Smooth muscle cell (in vitro differentiated cells): ENCODE data around the gene C10orf143. TPM values are rescaled to one million over a fixed set of nuclear protein-coding genes. Genes with fewer than 3 reads are reported as not detected.
A peak's percentile ranks its signal among the peaks of the same experiment; 100 is the strongest.

Experiments used
- DNase-seq: peaks from one replicate; lab custom pipeline; 2025; ENCODE audit not compliant: unreplicated experiment; lab: John Stamatoyannopoulos, UW
- H2AFZ ChIP-seq: fragments of 200-600 bp; sonication (generic); 2 replicates; pipeline ENCODE4 v1.6.0; 2016; ENCODE audit warnings: antibody characterized with exemption, low read depth, mild to moderate bottlenecking
- H3F3A ChIP-seq: fragments of 200-600 bp; sonication (generic); 2 replicates; pipeline ENCODE4 v1.6.0; 2017; ENCODE audit warnings: antibody characterized with exemption, low read depth
- H3K27ac ChIP-seq: fragments of 200-600 bp; sonication (generic); 2 replicates; pipeline ENCODE4 v1.5.1; 2016; ENCODE audit warnings: low read depth, mild to moderate bottlenecking
- H3K27me3 ChIP-seq: fragments of 200-600 bp; sonication (generic); 2 replicates; pipeline ENCODE4 v1.6.1; 2016; ENCODE audit warnings: low read depth, mild to moderate bottlenecking
- H3K36me3 ChIP-seq: fragments of 200-600 bp; sonication (generic); 2 replicates; pipeline ENCODE4 v1.5.1; 2016; ENCODE audit warnings: low read depth
- H3K4me1 ChIP-seq: fragments of 200-600 bp; sonication (generic); 2 replicates; pipeline ENCODE4 v1.5.1; 2016; ENCODE audit warnings: low read depth
- H3K4me2 ChIP-seq: fragments of 200-600 bp; sonication (generic); 2 replicates; pipeline ENCODE4 v1.6.0; 2016; ENCODE audit warnings: mild to moderate bottlenecking
- H3K4me3 ChIP-seq: fragments of 200-600 bp; sonication (generic); 2 replicates; pipeline ENCODE4 v1.5.1; 2016; ENCODE audit warnings: mild to moderate bottlenecking
- H3K79me2 ChIP-seq: fragments of 200-600 bp; sonication (generic); 2 replicates; pipeline ENCODE4 v1.6.0; 2016; ENCODE audit warnings: low read depth, mild to moderate bottlenecking
- H3K9ac ChIP-seq: fragments of 200-600 bp; sonication (generic); 2 replicates; pipeline ENCODE4 v1.6.0; 2016; ENCODE audit warnings: low read depth
- H3K9me3 ChIP-seq: fragments of 200-600 bp; sonication (generic); replicated peaks from 2 replicates; pipeline ENCODE4 v1.5.1; 2016; ENCODE audit warnings: low read depth
- H4K20me1 ChIP-seq: fragments of 200-600 bp; sonication (generic); 2 replicates; pipeline ENCODE4 v1.6.0; 2016; ENCODE audit warnings: low read depth
- CTCF ChIP-seq: fragments of 200-600 bp; sonication (generic); IDR thresholded peaks from 2 replicates; pipeline ENCODE4 v1.5.1; 2017; ENCODE audit warnings: borderline replicate concordance, mild to moderate bottlenecking, antibody characterized with exemption; ENCODE audit not compliant: insufficient read depth, poor library complexity, severe bottlenecking
- WGBS: methylation state at CpG from one replicate; pipeline ENCODE4 v1.1.7; 2016; ENCODE audit warnings: low lambda C conversion rate; 5-methylcytosine and 5-hydroxymethylcytosine counted together
- polyA plus RNA-seq: library from polyadenylated mRNA; unstranded; fragments of >200 nt; fragmentation: Nextera tagmentation; extraction: Ambion mirVana; gene quantifications from 2 replicates; pipeline ENCODE4 v1.2.1, GENCODE V29; 2016
- total RNA-seq: library from RNA; depleted of rRNA; stranded (reverse); fragments of >200 nt; gene quantifications from 2 replicates; pipeline ENCODE4 v1.2.3, GENCODE V29; 2014

The C10orf143 gene
- total and polyA plus RNA-seq, 2 experiments from 2014 or later, result 2.0 TPM; not detected in 1

GRCh38 chr10:130112821-130113220 is 2.2 kb upstream of the C10orf143 start:
- Histone ChIP-seq H4K20me1 (no peaks in the 10 kb centered on the region), H3K9ac (no peak overlapping the region), H3K36me3 (no peaks in the 10 kb centered on the region), H3K4me1 (peaks cover 7% of the 10 kb centered on the region), H3K27ac (no peak overlapping the region), H3K4me2 (no peak overlapping the region), H3K4me3 (no peak overlapping the region), H3K27me3 (no peaks in the 10 kb centered on the region), H3K79me2 (peaks cover 4% of the 10 kb centered on the region), H3K9me3 (peaks cover 5% of the 10 kb centered on the region), H3F3A (peaks cover 5% of the 10 kb centered on the region), H2AFZ (no peak overlapping the region)
- no peak for TF ChIP-seq CTCF
- 95% methylated on average over 3 of the region's 3 CpGs for WGBS
- DNase-seq, result no peak

GRCh38 chr10:130111852-130112180 is 1.2 kb upstream of the C10orf143 start:
- Histone ChIP-seq H3K9ac (no peak overlapping the region), H3K36me3 (no peaks in the 10 kb centered on the region), H3K4me1 (peaks cover 7% of the 10 kb centered on the region), H3K27ac (peak overlapping the region; percentile 43), H3K4me3 (peak overlapping the region; percentile 77), H3K27me3 (no peaks in the 10 kb centered on the region), H3K9me3 (no peaks in the 10 kb centered on the region), H2AFZ (peak overlapping the region; percentile 92), H3F3A (peaks cover 5% of the 10 kb centered on the region), H3K4me2 (peak overlapping the region; percentile 99), H3K79me2 (peaks cover 4% of the 10 kb centered on the region), H4K20me1 (no peaks in the 10 kb centered on the region)
- DNase-seq, result no peak
- 82% methylated on average over 6 of the region's 6 CpGs for WGBS
- no peak for TF ChIP-seq CTCF

- peaks cover 5% of the 10 kb centered on the region for H3F3A ChIP-seq
- H3K4me2 ChIP-seq, result peak overlapping the region; percentile 99
- H3K27ac ChIP-seq, result peak overlapping the region; percentile 94
- H3K4me1 ChIP-seq, result peaks cover 7% of the 10 kb centered on the region
- 2% methylated on average over 49 of the region's 49 CpGs for WGBS
- peak overlapping the region; percentile 77 for H3K4me3 ChIP-seq
- H4K20me1 ChIP-seq, result no peaks in the 10 kb centered on the region
- peak; percentile 92 for DNase-seq
- peak overlapping the region; percentile 25 for H3K9ac ChIP-seq
- H3K36me3 ChIP-seq, result no peaks in the 10 kb centered on the region
- no peak for TF ChIP-seq CTCF
- H3K27me3 ChIP-seq, result no peaks in the 10 kb centered on the region
- H2AFZ ChIP-seq, result peak overlapping the region; percentile 99
- H3K79me2 ChIP-seq, result peaks cover 4% of the 10 kb centered on the region
- no peaks in the 10 kb centered on the region for H3K9me3 ChIP-seq
Observed at GRCh38 chr10:130111113-130111851, 652 bp upstream of the C10orf143 start.

GRCh38 chr10:130109796-130110245 is 809 bp downstream of the C10orf143 start:
- peak; percentile 74 for TF ChIP-seq CTCF
- 1% methylated on average over 9 of the region's 9 CpGs for WGBS
- no peaks in the 10 kb centered on the region for H4K20me1 ChIP-seq
- peaks cover 4% of the 10 kb centered on the region for H3K79me2 ChIP-seq
- peak overlapping the region; percentile 90 for H3K9ac ChIP-seq
- peak overlapping the region; percentile 99 for H3K4me2 ChIP-seq
- peaks cover 5% of the 10 kb centered on the region for H3F3A ChIP-seq
- no peaks in the 10 kb centered on the region for H3K9me3 ChIP-seq
- H3K4me1 ChIP-seq, result peaks cover 7% of the 10 kb centered on the region
- H2AFZ ChIP-seq, result peak overlapping the region; percentile 99
- no peaks in the 10 kb centered on the region for H3K36me3 ChIP-seq
- H3K27me3 ChIP-seq, result no peaks in the 10 kb centered on the region
- peak overlapping the region; percentile 77 for H3K4me3 ChIP-seq
- H3K27ac ChIP-seq, result peak overlapping the region; percentile 94
- peak; percentile 60 for DNase-seq
